Measurements from ENCODE around the gene GJB6.
"Not testable (repeated sequence)": the region's sequence is repeated elsewhere in the genome, so short reads cannot be mapped to it uniquely, and the experiment has no call there.

The GJB6 gene

GRCh38 chr13:20231839-20232555 lies at the start of gene GJB6:
Gene GJB6, minus strand, starts transcription at chr13:20232319. Its CDS starts 8,839 bp downstream, at chr13:20223480.
- DNase-seq (ENCODE audit: low read depth) = no peak

- DNase-seq (ENCODE audit: low read depth) = not testable (repeated sequence)
Measured at GRCh38 chr13:20276901-20277300, 44.8 kb upstream of the GJB6 start.

- no peak for DNase-seq (ENCODE audit: low read depth)
Measured at GRCh38 chr13:20274466-20274865, 42.3 kb upstream of the GJB6 start.

GRCh38 chr13:20272588-20273171 lies 40.6 kb upstream of the GJB6 start:
- DNase-seq (ENCODE audit: low read depth) = no peak

GRCh38 chr13:20272104-20272503 lies 40.0 kb upstream of the GJB6 start:
- DNase-seq (ENCODE audit: low read depth) = no peak

GRCh38 chr13:20271441-20271840 lies 39.3 kb upstream of the GJB6 start:
- no peak for DNase-seq (ENCODE audit: low read depth)

GRCh38 chr13:20270163-20270865 lies 38.2 kb upstream of the GJB6 start:
- DNase-seq (ENCODE audit: low read depth) = no peak

GRCh38 chr13:20264271-20265018 lies 32.3 kb upstream of the GJB6 start:
- no peak for DNase-seq (ENCODE audit: low read depth)

GRCh38 chr13:20263393-20264044 lies 31.4 kb upstream of the GJB6 start:
- no peak for DNase-seq (ENCODE audit: low read depth)

GRCh38 chr13:20258963-20259288 lies 26.8 kb upstream of the GJB6 start:
- no peak for DNase-seq (ENCODE audit: low read depth)

GRCh38 chr13:20258208-20258962 lies 26.3 kb upstream of the GJB6 start:
- no peak for DNase-seq (ENCODE audit: low read depth)

GRCh38 chr13:20254076-20254475 lies 22.0 kb upstream of the GJB6 start:
- no peak for DNase-seq (ENCODE audit: low read depth)

- DNase-seq (ENCODE audit: low read depth) = no peak
Measured at GRCh38 chr13:20249913-20250312, 17.8 kb upstream of the GJB6 start.

- no peak for DNase-seq (ENCODE audit: low read depth)
Measured at GRCh38 chr13:20247963-20248362, 15.8 kb upstream of the GJB6 start.

- DNase-seq (ENCODE audit: low read depth) = no peak
Measured at GRCh38 chr13:20247403-20247802, 15.3 kb upstream of the GJB6 start.

- no peak for DNase-seq (ENCODE audit: low read depth)
Measured at GRCh38 chr13:20241593-20241992, 9.5 kb upstream of the GJB6 start.

- no peak for DNase-seq (ENCODE audit: low read depth)
Measured at GRCh38 chr13:20239748-20240147, 7.6 kb upstream of the GJB6 start.

- DNase-seq (ENCODE audit: low read depth) = no peak
Measured at GRCh38 chr13:20232556-20233277, 598 bp upstream of the GJB6 start.

- DNase-seq (ENCODE audit: low read depth) = no peak
Measured at GRCh38 chr13:20230913-20231838, 943 bp downstream of the GJB6 start.

- no peak for DNase-seq (ENCODE audit: low read depth)
Measured at GRCh38 chr13:20227730-20228129, 4.4 kb downstream of the GJB6 start.
